NAMALWA (cell line): ENCODE results near the gene APBA2.

Source experiments
- DNase-seq: peaks from one replicate; pipeline ENCODE4 v3.0.0-alpha.2; 2015; ENCODE audit warnings: low spot score

Gene APBA2

DNA sequence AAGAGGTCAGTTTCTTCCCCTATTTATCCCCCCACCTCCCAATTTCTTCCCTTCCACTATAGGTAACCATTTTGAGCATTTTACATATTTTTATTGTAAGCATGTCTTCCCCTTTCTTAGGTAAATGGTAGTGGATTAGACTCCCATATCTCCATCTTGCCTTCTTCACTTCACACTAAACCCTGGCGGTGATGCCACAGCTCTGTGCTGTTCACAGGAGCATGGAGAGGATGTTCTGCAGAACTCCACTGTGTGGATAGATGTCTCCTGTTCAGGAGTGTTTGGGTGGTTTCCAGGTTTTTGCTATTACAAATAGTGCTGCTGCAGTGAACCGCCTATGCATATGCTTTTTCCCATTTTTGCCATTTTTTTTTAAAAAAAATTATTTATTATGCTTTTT lies 201.1 kb downstream of the APBA2 start:
- DNase-seq = no peak

DNA sequence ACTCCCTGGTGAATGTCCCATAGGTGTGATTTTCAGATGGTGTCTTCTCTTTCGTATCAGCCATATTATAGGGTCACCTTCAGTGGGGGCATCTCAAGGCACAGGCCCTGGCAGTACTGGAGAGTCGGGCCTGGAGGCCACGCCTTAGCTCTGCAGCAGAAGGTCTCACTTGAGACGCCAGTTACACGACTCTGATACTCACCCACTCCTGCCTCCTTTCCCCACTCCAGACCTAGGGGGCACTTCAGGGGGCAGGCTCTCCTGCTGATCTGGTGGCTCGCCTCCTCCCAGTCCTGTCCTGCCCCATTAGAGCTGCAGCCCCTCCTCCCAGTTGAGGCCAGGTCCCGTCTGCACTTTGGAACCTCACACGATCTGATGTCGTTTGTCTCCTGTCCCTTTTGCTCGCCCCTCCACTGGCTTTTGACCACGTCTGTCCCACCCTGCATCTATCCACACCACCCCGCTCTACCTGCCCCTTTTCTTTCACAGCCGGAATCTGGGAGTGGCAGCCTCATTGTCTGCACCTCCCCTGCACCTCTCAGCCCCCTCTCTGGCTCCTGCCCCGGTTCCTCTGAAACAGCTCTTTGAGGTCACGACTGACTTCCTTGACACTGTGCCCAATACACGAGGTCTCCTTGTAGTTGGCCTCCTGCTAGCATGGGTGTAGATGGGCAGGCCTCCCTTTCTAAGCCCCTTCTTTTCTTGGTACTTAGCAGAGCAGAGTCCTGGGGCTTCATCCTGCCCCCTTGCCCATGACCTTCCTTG lies 201.9 kb downstream of the APBA2 start:
- no peak for DNase-seq

DNA sequence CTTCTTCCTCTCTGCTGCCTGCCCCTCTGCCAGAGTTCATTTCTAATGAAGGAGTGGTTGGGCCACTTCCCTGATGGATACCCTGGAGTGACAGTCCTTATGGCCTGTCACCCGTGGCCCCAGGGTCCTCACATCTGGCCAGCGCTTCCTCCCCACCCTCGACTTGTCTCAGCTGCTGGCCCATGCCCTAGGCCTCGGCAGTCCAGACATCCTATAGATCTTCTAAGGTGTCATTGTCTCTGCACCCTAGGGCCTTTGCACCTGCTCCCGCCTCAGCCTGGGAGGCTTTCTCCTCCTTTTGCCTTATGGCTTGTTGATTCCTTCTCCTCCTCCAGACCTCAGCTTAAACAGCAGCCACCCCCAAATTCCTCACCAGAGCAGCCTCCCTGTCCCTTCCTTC lies 202.9 kb downstream of the APBA2 start:
- no peak for DNase-seq

DNA sequence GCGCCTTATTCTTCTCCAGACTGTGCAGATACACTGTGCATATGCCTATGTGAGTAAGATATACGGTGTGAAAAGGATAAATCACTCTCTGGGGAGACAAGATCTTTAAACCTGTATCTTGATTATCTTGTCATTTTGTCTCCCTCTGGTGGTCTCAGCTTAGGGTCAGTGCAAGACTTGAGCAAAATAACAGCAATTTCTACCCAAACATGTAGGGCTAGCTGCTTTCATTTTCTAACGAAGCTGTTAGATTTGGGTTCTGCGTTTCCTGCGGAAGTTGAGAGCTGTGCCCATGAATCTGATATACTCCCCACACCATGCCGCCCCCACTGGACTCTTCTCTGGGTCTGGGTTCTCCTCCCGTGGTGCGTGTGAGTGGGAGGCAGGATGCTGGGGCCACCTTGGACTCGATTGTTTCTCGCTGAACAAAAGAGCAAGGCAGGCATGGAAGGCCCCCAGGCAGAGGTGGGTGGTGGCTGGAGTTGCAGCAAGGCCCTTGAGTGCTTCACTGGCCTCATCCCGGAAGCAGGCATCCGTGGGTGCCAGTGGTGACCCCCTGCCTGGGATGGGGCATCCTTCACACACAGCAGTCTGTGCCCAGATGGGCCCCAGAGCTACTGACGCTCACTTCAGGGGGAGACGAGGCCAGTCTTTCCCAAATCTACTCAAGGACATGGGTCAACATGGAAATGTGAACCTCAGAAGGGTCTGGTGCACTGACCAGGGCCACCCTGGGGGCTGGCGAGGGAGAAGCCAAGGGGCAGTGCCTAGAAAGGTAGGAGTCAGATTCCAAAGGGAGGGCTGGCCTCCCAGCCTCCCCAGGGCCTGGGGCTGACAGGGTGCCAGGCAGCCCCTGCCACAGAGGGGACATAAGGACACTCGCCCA lies 204.2 kb downstream of the APBA2 start:
- DNase-seq = peak; percentile 13

DNA sequence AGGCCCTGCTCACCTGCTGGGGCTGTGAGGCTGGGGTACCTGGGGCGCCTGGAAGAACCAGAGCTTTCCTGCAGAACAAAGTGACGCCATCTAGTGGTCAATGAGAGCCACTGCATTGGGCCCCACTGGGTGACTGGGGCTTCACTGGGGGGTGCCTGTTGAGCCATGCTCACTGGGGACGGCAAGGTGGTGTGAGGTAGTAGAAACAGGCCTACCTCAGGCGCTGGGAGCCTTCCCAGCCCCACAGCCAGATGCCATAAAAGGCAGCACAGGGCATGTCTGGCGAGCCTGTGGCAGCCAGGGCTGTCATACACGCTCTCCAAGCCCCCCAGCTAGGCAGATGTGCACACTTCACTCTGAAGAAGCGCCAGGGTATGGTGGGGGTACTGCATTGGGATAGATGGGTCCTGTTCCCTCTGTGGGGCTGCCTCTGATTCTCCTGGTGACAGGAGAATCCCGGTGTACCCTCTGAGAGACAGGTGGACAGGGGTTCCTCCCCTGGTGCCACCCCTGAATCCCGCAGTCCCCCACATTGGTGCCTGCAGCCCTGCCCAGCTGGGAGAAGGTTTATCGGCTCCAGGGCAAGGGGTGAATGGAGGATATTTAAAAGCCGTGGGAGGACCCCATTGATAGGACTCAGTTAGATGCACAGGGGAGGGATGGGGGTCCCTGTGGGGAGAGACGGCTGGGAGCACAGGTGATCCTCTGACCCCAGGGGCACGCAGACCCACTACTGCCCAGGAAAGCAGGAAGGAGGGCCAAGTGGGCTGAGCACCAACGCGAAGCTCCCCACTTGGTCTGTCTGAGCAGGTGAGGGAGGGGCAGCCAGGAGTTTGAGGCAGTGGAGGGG lies 205.1 kb downstream of the APBA2 start:
- DNase-seq = peak; percentile 53

DNA sequence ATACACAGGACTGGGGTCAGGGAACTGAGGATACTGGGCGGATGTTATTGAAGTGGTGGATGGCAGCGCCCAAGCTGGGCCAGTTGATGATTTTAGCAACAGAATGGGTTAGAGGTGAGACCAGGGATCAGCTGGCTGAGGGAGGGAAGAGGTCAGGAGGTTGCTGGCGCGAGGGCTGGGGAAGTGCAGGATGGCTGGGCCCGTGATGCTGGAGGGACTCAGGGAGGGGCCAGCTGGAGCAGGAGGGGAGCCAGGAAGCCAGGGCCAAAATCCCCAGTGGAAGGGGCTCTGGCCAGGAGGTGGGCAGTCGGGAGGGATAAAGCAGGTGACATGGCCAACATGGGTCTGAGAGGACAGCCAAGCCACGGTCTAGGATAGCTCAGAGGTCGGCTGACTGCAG lies 205.9 kb downstream of the APBA2 start:
- DNase-seq = no peak

DNA sequence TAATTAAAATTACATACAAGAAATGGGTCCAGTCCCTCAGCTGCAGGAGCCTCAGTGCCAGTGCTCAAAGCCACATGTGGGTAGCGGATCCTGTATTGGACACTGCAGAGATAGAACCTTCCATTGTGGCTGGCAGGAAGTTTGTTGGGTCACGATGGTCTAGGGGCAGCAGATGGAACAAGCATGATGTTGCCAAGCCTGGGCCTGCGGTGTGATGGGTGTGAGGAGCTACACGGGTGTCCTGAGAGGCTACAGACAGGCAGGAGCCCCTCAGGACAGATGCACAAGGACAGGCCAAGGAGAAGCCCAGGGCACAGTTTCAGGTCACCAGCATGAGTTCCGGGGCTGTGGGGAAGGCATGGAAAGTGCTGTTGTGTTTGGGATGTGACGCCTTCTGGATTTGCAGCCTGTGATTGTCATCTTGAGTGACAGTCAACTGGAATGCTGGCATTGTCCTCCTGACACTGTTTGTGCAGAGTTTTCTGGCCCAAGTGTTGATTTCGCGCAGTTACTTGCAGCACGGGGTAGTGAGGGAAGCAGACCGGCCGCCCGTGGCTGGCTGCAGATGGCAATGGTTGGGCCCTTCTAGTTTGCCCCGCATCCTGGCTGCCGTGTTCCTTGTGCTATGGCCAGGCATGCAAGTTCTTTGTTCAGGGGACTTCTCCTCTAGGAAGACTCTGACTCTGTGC lies 206.7 kb downstream of the APBA2 start:
- DNase-seq = no peak

DNA sequence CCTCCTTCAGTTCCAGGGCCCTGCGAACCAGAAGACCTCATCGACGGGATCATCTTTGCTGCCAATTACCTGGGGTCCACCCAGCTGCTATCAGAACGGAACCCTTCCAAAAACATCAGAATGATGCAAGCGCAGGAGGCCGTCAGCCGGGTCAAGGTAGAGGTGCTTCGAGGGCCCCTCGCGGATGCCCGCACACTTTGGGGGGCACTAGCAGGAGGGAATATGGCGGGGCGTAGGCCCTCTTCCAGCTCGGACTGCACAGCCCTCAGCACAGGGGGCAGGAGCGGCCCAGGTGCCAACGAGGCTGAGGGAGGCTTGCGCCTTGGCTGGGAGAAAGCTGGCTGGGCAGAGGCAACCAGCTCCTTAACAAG lies 207.3 kb downstream of the APBA2 start:
- no peak for DNase-seq

DNA sequence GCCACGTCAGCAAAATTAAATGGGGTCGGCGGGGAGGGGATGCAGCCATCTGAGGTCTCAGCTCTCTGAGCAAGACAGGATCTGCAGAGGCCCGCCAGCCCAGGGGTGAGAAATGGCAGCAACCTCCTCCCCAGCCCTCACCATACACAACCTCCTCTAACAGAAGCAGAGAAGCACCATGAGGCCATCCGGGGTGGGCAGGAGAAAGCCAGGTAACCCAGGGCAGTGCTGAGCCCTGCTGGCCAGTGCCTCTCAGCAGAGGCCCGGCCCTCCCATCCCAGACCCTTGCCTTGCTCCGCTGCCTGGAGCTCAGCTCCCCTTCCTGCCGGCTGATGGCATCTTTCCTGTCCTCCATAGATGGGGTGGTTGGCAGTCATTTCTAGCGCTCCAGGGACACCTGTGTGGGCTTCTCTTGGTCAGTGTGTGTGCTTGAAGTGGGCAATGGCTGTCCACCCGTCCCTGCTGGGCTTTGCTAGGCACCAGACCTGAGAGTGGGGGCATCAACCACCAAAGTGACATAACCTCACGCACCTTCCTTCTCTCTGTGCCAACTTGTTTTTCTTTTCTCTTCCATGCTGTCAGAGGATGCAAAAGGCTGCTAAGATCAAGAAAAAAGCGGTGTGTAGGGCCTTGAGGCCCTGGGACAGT lies 208.0 kb downstream of the APBA2 start:
- DNase-seq = no peak

DNA sequence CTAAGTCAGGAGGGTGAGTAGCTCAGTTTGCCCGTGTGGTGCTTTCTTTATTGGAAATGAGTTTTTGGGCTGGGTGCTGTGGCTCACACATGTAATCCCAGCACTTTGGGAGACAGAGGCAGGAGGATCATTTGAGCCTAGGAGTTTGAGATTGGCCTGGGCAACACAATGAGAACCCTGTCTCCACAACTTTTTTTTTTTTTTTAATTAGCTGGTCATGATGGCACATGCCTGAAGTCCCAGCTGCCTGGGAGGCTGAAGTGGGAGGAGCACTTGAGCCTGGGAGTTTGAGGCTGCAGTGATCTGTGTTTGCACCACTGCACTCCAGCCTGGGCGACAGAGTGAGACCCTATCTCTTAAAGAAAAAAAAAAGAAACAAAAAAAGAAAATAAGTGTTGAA lies 208.9 kb downstream of the APBA2 start:
- DNase-seq = no peak

DNA sequence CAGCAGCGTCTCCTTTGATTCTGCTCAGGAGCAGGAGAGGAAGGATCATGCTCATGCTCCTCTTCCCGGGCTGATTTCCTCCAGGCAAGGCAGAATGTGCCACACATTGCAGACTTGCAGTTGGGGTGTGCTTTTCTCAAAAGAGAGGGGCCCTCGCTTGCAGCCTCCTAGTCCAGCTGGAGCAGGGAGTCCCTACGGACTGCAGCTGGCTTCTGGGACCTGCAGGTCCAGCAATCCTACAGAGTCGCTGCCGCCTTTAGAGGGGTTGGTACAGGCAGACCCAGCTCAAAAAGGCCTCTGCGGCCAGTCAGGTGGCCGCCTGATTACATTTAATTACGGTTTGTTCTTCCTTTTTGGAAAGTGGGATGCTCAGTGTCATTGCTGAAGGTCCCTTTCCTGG lies 210.0 kb downstream of the APBA2 start:
- DNase-seq = no peak

DNA sequence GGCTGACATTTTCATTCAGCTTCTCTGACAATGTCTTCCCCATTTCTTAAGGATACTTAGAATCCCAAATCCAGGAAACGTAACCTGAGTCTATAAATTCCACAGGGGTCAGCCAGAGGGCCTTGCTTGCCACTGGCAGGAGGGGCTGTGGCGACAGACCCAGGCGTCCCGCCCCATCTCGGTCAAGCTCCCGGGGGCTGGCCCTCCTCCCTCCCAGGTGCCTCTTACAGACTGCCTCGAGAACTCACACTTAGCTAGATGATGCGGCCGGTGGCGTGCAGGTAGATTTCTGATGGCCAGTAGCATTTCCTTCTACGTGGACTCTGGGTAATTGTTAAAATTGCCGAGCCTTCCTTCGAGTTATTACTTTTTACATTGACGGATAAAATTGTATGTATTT lies 211.4 kb downstream of the APBA2 start:
- no peak for DNase-seq

DNA sequence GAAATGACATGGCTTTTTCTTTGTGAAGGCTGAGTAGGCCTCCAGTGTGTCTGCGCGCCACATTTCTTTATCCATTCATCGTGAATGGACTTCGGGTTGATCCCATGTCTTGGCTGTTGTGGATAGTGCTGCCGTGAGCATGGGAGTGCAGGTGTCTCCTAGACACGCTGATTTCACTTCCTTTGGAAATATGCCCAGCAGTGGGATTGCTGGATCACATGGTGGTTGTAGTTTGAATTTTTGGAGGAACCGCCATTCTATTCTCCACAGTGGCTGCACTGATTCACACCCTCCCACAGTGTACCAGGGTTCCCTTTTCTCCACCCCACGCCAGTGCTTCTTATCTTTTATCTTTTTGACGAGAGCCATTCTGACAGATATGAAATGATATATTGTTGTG lies 212.2 kb downstream of the APBA2 start:
- no peak for DNase-seq

DNA sequence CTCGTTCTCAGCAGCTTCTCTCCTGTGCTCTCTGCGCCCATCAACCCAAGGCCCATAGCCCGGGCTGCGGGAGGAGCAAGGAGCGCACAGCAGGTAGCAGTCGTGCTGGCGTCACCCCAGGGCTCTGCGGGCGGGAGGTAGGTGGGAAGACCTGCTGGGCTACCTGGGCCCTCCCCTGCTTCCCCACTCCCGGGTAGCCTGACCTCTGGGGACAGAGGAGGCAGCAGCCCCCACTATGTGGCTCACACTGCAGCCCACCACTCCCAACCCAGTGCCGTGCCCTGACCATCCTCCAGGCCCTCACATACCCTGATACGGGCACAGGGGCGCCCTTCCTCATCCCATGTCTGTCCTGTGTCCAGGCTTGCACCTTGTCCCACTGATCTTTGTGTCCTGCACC lies 212.9 kb downstream of the APBA2 start:
- DNase-seq = no peak

DNA sequence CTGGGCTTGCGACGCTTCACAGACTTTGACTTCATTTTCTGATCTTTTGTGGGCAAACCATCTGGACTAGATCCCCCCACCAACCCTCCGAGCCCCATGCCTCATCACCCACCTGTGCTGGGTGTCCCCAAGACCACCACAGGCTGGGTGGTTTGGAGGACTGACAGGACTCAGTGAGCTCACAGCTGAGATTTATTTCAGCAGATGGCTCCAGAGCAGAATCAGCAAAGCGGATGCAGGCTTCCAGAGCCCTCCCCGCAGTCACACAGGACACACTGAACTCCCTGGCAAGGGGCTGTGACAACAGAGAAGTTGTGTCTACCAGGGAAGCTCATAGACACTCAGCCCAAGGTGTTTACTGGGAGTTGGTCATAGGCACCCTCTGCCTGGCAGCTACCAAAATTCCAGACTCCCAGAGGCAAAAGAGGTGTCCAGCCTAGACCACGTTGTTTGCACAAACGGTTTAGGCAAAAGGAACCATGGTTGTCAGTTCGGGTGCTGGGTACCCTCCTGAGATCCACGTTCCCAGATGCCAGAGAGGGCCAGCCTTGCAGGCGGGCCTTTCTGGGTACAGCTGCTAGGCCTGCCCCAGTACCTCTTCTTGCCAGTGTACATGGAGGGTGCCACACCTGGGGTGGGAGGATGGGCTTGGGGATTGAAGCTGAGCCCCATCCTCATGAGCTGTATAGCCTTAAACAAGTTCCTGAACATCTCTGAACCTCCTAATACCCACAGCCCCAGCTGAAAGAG lies 213.5 kb downstream of the APBA2 start:
- no peak for DNase-seq

DNA sequence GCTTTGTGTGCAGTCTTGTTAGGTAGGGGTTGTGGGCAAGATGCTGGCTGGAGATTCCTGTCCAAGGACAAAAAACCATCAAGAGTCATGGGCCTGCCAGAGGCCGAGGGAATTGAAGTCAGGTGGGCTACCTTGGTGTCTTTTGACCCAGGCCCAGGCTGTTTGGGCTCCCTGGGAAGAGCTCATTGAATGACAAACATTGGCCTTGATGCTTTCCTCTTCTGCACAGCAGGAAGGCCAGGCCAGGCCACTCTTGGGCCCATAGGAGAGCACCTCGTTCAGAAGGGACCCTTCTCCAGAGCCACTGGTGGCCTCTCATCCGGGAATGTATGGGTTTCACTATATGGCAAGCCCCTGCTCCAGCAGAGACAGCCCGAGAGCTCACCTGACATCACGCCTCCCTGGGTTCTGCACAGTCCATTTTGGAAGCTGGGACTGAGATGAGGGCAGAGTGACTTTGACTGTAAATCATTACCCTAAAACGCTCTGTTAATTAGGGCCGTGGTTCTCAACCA lies 214.8 kb downstream of the APBA2 start:
- DNase-seq = no peak

DNA sequence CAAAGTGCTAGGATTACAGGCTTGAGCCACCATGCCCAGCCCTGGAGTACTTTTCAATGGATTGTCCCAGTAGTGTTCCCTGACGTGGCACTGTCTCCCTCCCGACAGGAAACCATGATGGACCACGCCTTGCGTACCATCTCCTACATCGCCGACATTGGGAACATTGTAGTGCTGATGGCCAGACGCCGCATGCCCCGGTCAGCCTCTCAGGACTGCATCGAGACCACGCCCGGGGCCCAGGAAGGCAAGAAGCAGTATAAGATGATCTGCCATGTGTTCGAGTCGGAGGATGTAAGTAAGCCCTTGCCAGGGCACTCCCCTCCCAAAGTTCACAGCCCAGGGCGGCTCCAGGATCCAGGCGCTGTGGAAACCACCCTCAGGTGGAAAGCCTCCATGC lies 215.7 kb downstream of the APBA2 start:
- no peak for DNase-seq

DNA sequence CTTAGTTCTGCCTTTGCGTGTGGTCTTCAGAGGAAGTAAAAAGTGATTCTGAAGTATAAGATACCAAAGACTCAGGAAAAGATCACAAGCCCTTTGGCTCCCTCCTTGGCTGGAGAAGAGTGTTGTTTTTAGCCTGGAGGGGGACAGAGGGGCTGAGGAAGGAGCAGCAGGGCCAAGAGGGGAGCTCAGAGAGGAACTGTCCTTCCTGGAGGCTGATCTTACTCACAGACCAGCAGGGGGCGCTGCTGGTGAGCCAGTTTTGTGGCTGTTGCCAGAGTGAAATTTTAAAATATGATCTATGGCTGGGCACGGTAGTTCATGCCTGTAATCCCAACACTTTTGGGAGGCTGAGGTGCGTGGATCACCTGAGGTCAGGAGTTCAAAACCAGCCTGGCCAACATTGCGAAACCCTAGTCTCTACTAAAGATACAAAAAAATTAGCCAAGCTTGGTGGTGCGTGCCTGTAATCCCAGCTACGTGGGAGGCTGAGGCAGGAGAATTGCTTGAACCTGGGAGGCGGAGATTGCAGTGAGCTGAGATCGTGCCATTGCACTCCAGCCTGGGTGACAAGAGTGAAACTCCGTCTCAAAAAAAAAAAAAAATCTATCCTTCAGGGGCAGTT lies 216.5 kb downstream of the APBA2 start:
- peak; percentile 74 for DNase-seq

DNA sequence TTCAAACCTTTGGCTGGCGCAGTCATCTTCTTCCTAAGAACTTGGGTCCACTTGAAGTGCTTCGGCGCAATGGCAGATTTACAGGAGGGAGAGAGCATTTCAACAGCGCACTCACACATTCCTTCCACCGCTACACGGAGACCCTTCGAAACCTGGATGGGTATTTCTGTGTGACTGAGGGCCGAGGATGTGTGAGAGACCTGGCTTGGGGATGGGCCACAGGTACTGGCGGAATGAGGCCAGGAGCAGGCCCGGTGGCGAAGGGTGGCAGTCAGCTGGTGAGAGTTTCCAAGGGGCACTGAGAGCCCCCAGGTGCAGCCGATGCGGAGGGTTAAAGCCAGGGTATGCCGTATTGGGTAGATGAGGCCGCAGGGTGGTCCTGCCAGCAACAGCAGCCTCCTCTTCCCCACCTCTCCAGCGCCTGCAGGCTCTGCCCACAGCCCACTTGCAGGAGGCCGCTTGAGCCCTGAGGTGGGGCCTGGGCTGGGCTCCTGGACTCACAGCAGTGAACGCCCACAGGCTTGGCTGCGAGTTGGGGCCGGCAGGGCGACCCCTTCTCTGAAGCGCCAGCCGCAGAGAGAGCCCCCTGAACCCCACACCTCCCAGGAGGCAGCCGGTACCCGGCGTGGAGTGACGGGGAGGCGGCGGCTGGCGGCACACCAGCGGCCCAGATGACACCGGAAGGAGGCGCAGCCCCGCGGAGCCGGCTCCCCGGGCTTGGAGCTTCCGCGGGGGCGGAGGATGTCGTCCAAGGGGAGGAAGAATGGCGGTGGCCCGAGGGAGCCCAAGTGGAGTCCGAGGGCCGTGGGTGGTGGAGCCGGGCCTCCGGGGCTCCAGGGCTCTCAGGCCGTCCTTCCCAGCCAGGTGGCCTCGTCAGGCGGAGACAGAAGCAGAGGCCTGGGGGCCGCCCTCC lies 217.4 kb downstream of the APBA2 start:
- no peak for DNase-seq
